OCI-LY1 (cell line): ENCODE measurements around the gene AACS.

ENCODE experiments used
- EZH2 ChIP-seq: fragments of 200-600 bp; sonication (generic), shearing (Covaris generic); IDR thresholded peaks from 2 replicates; pipeline ENCODE4 v1.8.0; 2017; ENCODE audit warnings: borderline replicate concordance, mixed run types, mild to moderate bottlenecking, antibody characterized with exemption, low read length, moderate library complexity, mixed read lengths
- TF ChIP-seq, protein P1 (sequence below): fragments of 200-600 bp; sonication (generic), shearing (Covaris generic); IDR thresholded peaks from 2 replicates; pipeline ENCODE4 v1.5.1; 2017; ENCODE audit warnings: mild to moderate bottlenecking, antibody characterized with exemption, low read length, moderate library complexity, mixed read lengths

DNA sequence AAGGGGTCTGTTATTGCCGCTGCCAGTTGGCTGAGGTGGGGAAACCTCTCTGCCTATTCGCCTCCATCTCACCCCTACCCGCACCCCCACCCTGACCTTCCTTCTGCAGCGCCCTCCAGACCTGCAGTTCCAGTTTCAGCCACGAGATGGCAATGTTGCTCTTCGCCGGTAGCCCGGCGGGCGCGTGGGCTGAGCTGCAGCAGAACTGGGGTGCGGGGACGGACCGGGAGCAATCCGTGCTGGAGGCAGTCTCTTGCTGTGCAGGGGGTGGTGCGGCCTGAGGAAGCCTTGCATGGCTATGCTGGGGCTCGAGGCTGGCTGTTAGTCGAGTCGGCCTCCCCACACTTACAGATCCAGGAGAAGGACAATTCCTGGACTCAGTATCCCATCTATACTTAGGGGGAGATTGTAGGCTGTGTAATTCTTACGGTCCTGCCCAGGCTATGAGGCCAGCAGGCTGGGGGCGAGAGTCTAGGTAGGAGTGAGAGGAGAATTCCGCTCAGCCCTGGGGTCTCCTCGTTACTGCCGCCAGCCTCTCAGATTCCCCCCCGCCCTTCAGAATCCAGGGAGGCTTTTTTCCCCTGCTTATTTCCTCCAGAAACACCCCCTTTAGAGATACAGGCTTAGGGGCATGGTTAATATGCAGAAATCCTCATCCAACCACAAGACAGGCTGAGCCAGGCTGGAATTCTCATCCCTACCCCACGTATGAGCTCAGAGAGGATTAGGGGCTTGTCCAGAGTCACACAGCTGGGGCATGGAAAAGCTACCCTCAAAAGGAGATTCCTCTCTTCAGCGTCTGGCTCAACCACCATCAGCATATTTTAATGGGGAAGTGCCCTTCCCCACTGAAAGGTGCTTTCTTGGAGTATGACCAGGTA lies 118.2 kb downstream of the AACS start:
- no peak for TF ChIP-seq EZH2
- TF ChIP-seq, protein P1, sequence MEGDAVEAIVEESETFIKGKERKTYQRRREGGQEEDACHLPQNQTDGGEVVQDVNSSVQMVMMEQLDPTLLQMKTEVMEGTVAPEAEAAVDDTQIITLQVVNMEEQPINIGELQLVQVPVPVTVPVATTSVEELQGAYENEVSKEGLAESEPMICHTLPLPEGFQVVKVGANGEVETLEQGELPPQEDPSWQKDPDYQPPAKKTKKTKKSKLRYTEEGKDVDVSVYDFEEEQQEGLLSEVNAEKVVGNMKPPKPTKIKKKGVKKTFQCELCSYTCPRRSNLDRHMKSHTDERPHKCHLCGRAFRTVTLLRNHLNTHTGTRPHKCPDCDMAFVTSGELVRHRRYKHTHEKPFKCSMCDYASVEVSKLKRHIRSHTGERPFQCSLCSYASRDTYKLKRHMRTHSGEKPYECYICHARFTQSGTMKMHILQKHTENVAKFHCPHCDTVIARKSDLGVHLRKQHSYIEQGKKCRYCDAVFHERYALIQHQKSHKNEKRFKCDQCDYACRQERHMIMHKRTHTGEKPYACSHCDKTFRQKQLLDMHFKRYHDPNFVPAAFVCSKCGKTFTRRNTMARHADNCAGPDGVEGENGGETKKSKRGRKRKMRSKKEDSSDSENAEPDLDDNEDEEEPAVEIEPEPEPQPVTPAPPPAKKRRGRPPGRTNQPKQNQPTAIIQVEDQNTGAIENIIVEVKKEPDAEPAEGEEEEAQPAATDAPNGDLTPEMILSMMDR: peak; percentile 96
